ENCODE results near the gene PSMD6. TPM values are rescaled to one million over a fixed set of nuclear protein-coding genes. Genes with fewer than 3 reads are reported as not detected.

Gene PSMD6
- total and polyA plus RNA-seq, 2 donors (not counting 3 experiments of a cell fraction or from before 2014, with no cell fraction given), result 53.7 to 90.8 TPM

DNA sequence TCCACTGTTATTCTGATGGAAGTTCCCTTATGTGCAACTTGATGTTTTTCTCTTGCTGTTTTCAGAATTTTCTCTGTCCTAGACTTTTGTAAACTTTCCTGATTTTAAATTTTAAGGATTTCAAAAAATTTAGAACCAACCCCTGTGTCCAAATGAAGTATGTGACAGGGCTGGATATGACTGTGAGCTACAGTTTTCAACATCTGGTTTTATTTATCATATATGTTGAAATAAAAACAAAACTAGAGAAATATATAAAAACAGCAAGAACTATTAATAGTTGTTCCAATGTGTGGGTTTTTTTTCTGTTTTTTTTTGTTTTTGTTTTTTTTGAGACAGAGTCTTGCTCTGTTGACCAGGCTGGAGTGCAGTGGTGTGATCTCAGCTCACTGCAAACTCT lies 47.4 kb upstream of the PSMD6 start:
- Histone ChIP-seq H3K27ac (ENCODE audit: insufficient read depth, low read depth, low read length) (no peak overlapping the region), H2AFZ (ENCODE audit: low read depth, low read length) (no peak overlapping the region), H3K4me3 (replicated peaks in 1 of 3; ENCODE audit: insufficient read depth in 1 of 3, low read depth in 1 of 3, low read length in 3 of 3) (no peak overlapping the region), H3K27me3 (ENCODE audit: control insufficient read depth in 2 of 2, insufficient read depth in 2 of 2, low read length in 2 of 2) (peaks cover 0 to 4% of the 10 kb centered on the region in 2 experiments), H3K9me3 (replicated peaks; ENCODE audit: control insufficient read depth, insufficient read depth, low read length) (no peaks in the 10 kb centered on the region), H4K20me1 (replicated peaks; ENCODE audit: control insufficient read depth, extremely low read depth, insufficient read depth, low read length) (no peaks in the 10 kb centered on the region), H3K79me2 (ENCODE audit: control insufficient read depth, insufficient read depth, low read length) (no peaks in the 10 kb centered on the region), H3K36me3 (ENCODE audit: control insufficient read depth in 2 of 2, extremely low read depth in 1 of 2, insufficient read depth in 2 of 2, low read length in 2 of 2) (no peaks in the 10 kb centered on the region), H3K4me2 (ENCODE audit: insufficient read depth, low read length) (no peak overlapping the region), H3K9me1 (replicated peaks; ENCODE audit: control insufficient read depth, extremely low read depth, insufficient read depth, low read length) (no peaks in the 10 kb centered on the region), H3K9ac (replicated peaks; ENCODE audit: extremely low read depth, insufficient read depth, low read length) (no peak overlapping the region), H3K4me1 (ENCODE audit: control insufficient read depth, extremely low read depth, insufficient read depth, low read length) (no peaks in the 10 kb centered on the region)
- TF ChIP-seq, protein P1, sequence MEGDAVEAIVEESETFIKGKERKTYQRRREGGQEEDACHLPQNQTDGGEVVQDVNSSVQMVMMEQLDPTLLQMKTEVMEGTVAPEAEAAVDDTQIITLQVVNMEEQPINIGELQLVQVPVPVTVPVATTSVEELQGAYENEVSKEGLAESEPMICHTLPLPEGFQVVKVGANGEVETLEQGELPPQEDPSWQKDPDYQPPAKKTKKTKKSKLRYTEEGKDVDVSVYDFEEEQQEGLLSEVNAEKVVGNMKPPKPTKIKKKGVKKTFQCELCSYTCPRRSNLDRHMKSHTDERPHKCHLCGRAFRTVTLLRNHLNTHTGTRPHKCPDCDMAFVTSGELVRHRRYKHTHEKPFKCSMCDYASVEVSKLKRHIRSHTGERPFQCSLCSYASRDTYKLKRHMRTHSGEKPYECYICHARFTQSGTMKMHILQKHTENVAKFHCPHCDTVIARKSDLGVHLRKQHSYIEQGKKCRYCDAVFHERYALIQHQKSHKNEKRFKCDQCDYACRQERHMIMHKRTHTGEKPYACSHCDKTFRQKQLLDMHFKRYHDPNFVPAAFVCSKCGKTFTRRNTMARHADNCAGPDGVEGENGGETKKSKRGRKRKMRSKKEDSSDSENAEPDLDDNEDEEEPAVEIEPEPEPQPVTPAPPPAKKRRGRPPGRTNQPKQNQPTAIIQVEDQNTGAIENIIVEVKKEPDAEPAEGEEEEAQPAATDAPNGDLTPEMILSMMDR (IDR thresholded peaks at IDR 0.05; ENCODE audit: extremely low read depth in 1 of 2, insufficient read depth in 1 of 2, low read depth in 1 of 2, low read length in 2 of 2), result no peak
- no peak for TF ChIP-seq EZH2 (IDR thresholded peaks at IDR 0.05; ENCODE audit: borderline replicate concordance, low read depth, low read length, severe bottlenecking)
- TF ChIP-seq MYC (IDR thresholded peaks at IDR 0.05; ENCODE audit: low read depth, low read length), result no peak
- no peak for TF ChIP-seq GATA2 (IDR thresholded peaks at IDR 0.05; ENCODE audit: insufficient read depth, insufficient read length, low read depth, low read length)
- no peak for TF ChIP-seq FOS (IDR thresholded peaks at IDR 0.05; ENCODE audit: borderline replicate concordance, insufficient read depth, low read length)
- no peak for TF ChIP-seq POLR2A (IDR thresholded peaks at IDR 0.05; ENCODE audit: low read depth, low read length)
- TF ChIP-seq POLR2AphosphoS5 (IDR thresholded peaks at IDR 0.05; ENCODE audit: insufficient read depth, low read depth, low read length), result no peak
- BruUV-seq (replicated peaks), result no TSS peak
- DNase-seq (ENCODE audit: low read depth, low spot score) (no peak), FAIRE-seq (no peak)
- CTCF ChIA-PET, result interaction anchor here (1.0 kb wide), 1 partner anchor 196 kb away, joined by 4 read pairs; no protein-coding TSS in a partner anchor
- dilution Hi-C loops (cut with MboI; ENCODE audit: extremely low pct_ligation_motif_present, low sequenced_read_pairs) (no loop called here), intact Hi-C loops (cut with micrococcal nuclease) (no loop called here)
- POLR2A ChIA-PET, result no interaction called here

Data from endothelial cell of umbilical vein (primary cell).